C4-2B (cell line): ENCODE measurements around the gene KCNK7.

Experiments used
- ZFX ChIP-seq: fragments of 450-650 bp; IDR thresholded peaks from 2 replicates; pipeline ENCODE4 v1.6.1; 2017
- TF ChIP-seq, protein P1 (sequence below): fragments of 450-650 bp; conservative IDR thresholded peaks from 2 replicates; pipeline ENCODE4 v1.5.1; 2017; ENCODE audit warnings: mild to moderate bottlenecking

DNA sequence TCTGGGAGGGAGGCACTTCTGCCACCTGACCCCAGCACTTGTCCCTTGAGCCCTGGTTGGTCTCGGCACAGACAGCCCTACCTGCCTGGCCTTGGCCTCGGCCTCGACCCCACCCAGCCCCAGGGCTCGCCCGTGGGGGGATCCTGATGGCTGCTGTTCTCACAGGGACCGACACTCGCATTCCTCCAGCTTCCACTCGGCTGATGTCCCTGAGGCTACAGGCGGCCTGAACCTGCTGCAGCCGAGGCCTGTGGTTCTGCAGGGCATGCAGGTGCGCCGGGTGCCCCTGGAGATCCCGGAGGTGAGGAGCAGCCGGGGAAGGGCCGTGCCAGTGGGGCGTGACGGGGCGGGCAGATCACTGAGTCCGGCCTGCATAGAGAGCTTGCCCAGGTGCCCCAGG is 25.1 kb upstream of the KCNK7 start:
- TF ChIP-seq, protein P1, sequence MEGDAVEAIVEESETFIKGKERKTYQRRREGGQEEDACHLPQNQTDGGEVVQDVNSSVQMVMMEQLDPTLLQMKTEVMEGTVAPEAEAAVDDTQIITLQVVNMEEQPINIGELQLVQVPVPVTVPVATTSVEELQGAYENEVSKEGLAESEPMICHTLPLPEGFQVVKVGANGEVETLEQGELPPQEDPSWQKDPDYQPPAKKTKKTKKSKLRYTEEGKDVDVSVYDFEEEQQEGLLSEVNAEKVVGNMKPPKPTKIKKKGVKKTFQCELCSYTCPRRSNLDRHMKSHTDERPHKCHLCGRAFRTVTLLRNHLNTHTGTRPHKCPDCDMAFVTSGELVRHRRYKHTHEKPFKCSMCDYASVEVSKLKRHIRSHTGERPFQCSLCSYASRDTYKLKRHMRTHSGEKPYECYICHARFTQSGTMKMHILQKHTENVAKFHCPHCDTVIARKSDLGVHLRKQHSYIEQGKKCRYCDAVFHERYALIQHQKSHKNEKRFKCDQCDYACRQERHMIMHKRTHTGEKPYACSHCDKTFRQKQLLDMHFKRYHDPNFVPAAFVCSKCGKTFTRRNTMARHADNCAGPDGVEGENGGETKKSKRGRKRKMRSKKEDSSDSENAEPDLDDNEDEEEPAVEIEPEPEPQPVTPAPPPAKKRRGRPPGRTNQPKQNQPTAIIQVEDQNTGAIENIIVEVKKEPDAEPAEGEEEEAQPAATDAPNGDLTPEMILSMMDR, result no peak
- no peak for TF ChIP-seq ZFX
